ENCODE data around the gene UPP1.

DNA sequence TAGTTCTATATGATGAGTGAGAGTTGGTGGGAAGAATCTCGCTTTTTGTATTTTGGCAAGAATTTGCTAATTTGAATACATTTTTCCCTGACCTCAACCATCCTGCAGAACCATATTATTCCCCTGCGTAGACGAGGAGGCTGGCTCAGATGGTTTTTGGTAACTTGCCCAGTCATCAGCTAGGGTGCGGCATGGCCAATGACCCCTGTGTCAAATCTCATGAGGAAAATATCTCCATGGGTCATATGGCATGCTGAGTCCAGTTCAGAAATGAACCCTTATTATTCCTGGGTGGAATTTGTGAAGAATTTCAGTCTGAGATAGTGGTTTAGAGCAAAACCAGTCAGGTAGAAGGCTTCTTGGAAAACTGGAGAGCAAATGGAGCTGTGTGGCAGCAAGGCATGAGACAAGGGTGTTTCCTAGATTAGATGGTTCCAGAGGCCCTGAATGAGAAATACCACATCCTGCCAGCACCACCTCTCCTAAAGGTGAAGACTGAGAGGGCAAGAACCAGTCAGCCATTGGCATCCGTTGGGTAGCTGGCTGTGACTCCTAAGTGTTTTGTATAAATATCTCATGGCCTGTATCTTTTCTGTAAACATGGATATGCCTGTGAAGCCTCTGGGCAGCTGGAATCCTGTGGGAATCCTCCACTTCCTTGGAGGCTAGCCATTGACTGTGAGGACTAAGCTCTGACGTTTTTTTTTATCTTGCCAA, 5.8 kb upstream of the UPP1 start:
- TF ChIP-seq, protein P1, sequence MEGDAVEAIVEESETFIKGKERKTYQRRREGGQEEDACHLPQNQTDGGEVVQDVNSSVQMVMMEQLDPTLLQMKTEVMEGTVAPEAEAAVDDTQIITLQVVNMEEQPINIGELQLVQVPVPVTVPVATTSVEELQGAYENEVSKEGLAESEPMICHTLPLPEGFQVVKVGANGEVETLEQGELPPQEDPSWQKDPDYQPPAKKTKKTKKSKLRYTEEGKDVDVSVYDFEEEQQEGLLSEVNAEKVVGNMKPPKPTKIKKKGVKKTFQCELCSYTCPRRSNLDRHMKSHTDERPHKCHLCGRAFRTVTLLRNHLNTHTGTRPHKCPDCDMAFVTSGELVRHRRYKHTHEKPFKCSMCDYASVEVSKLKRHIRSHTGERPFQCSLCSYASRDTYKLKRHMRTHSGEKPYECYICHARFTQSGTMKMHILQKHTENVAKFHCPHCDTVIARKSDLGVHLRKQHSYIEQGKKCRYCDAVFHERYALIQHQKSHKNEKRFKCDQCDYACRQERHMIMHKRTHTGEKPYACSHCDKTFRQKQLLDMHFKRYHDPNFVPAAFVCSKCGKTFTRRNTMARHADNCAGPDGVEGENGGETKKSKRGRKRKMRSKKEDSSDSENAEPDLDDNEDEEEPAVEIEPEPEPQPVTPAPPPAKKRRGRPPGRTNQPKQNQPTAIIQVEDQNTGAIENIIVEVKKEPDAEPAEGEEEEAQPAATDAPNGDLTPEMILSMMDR (IDR thresholded peaks at IDR 0.05 in 2 of 3, conservative IDR thresholded peaks at IDR 0.05 in 1 of 3; ENCODE audit: control insufficient read depth in 2 of 3, extremely low read depth in 1 of 3, insufficient read depth in 1 of 3, low read depth in 3 of 3, low read length in 3 of 3) = no peak
- TF ChIP-seq POLR2A (IDR thresholded peaks at IDR 0.05; ENCODE audit: low read depth, low read length) (no peak), EZH2 (IDR thresholded peaks at IDR 0.05; ENCODE audit: borderline replicate concordance, control insufficient read depth, low read depth, low read length) (no peak), RCOR1 (conservative IDR thresholded peaks at IDR 0.05; ENCODE audit: low read depth, low read length) (no peak), ZSCAN29 (IDR thresholded peaks at IDR 0.05) (no peak), CHD2 (IDR thresholded peaks at IDR 0.05; ENCODE audit: borderline replicate concordance, low read depth, low read length) (no peak)
